B cell (primary cell): Measurements from ENCODE around the gene BBS1. TPM values are rescaled to one million over a fixed set of nuclear protein-coding genes. Genes with fewer than 3 reads are reported as not detected.

Experiments
- ATAC-seq: fragments of 200-7000 bp; cut with Tn5 transposase; one replicate; pipeline ENCODE4 v1.10.0; 2021; ENCODE audit warnings: low read depth, mild to moderate bottlenecking, moderate number of reproducible peaks, moderate library complexity
- CTCF ChIA-PET: fragments of 350-600 bp; sonication (Branson Sonifier 250); formaldehyde crosslinking; loops from one replicate; lab custom pipeline; 2021; ENCODE audit warnings: antibody characterized with exemption, inconsistent platforms; lab: Charles Lee
- POLR2A ChIA-PET: fragments of 350-600 bp; sonication (Branson Sonifier 250); formaldehyde crosslinking; loops from one replicate; lab custom pipeline; 2021; ENCODE audit warnings: antibody characterized with exemption; lab: Charles Lee
- DNase-seq: peaks from one replicate; pipeline ENCODE4 v3.0.0; 2013
- H2AFZ ChIP-seq: 2 replicates; pipeline ENCODE4 v1.6.1; 2012; ENCODE audit warnings: mild to moderate bottlenecking, low read depth, low read length; ENCODE audit not compliant: insufficient read depth, poor library complexity, severe bottlenecking
- H3K27ac ChIP-seq, 2 donors: 1 replicate in 1 of 2; 2 replicates in 1 of 2; pipeline ENCODE4 v1.5.1; 2012 to 2013; ENCODE audit warnings: low read length in 2 of 2, mild to moderate bottlenecking in 2 of 2, moderate library complexity in 1 of 2
- H3K27me3 ChIP-seq, 4 experiments: fragments of 200-600 bp in 1 of 4; sonication (generic) in 1 of 4; replicated peaks in 1 of 4; 1 replicate in 2 of 4; 2 replicates in 2 of 4; pipeline versions ENCODE4 v1.6.1 to v1.7.0; 2013 to 2016; ENCODE audit warnings: low read length in 3 of 4, mild to moderate bottlenecking in 2 of 4, mixed read lengths in 1 of 4, moderate library complexity in 1 of 4; ENCODE audit not compliant: insufficient read depth in 4 of 4, control insufficient read depth in 3 of 4; ENCODE audit errors: control extremely low read depth in 1 of 4
- H3K36me3 ChIP-seq, 2 experiments: replicated peaks in 1 of 2; 1 replicate in 1 of 2; 2 replicates in 1 of 2; pipeline versions ENCODE4 v1.6.1 to v1.7.1; 2013; ENCODE audit warnings: low read length in 1 of 2; ENCODE audit not compliant: insufficient read depth in 2 of 2, control insufficient read depth in 1 of 2; ENCODE audit errors: control extremely low read depth in 1 of 2, extremely low read depth in 1 of 2
- H3K4me1 ChIP-seq, 2 donors: fragments of 200-600 bp in 1 of 2; sonication (generic) in 1 of 2; 1 replicate in 1 of 2; 2 replicates in 1 of 2; pipeline versions ENCODE4 v1.5.1 to v1.6.1; 2013 to 2017; ENCODE audit warnings: low read length in 2 of 2; ENCODE audit not compliant: control insufficient read depth in 2 of 2, insufficient read depth in 2 of 2
- H3K4me2 ChIP-seq: replicated peaks from 2 replicates; pipeline ENCODE3; 2012; ENCODE audit warnings: mild to moderate bottlenecking, low read depth, low read length; ENCODE audit not compliant: poor library complexity, severe bottlenecking
- H3K4me3 ChIP-seq, 5 experiments: fragments of 200-600 bp in 1 of 5; sonication (generic) in 1 of 5; 1 replicate in 3 of 5; 2 replicates in 2 of 5; pipeline versions ENCODE4 v1.5.1 to v1.7.0; 2011 to 2016; ENCODE audit warnings: low read length in 4 of 5, mild to moderate bottlenecking in 4 of 5, low read depth in 2 of 5, control low read depth in 1 of 5, moderate library complexity in 1 of 5; ENCODE audit not compliant: insufficient read depth in 1 of 5; ENCODE audit errors: control extremely low read depth in 1 of 5, extremely low read depth in 1 of 5
- H3K79me2 ChIP-seq: fragments of 200-600 bp; sonication (generic); one replicate; pipeline ENCODE4 v1.6.0; 2016; ENCODE audit warnings: low read length; ENCODE audit not compliant: control insufficient read depth, insufficient read depth
- H3K9ac ChIP-seq: fragments of 200-600 bp; sonication (generic); 2 replicates; pipeline ENCODE4 v1.6.1; 2017; ENCODE audit warnings: mild to moderate bottlenecking, low read length, moderate library complexity
- H3K9me3 ChIP-seq, 3 donors: one replicate each; pipeline versions ENCODE4 v1.6.1 to v1.7.1; 2013; ENCODE audit warnings: low read length in 2 of 3; ENCODE audit not compliant: control insufficient read depth in 2 of 3, insufficient read depth in 1 of 3; ENCODE audit errors: control extremely low read depth in 1 of 3
- H4K20me1 ChIP-seq: 2 replicates; pipeline ENCODE4 v1.6.0; 2012; ENCODE audit warnings: mild to moderate bottlenecking, low read length; ENCODE audit not compliant: insufficient read depth, control insufficient read depth, poor library complexity, severe bottlenecking
- H3K27ac Mint-ChIP-seq: one replicate; pipeline ENCODE4 v1.8.0; 2021; ENCODE audit warnings: mixed read lengths
- H3K27me3 Mint-ChIP-seq: one replicate; pipeline ENCODE4 v1.8.0; 2021; ENCODE audit warnings: mixed read lengths
- H3K4me1 Mint-ChIP-seq: one replicate; pipeline ENCODE4 v1.8.0; 2021; ENCODE audit warnings: mixed read lengths
- H3K4me3 Mint-ChIP-seq: one replicate; pipeline ENCODE4 v1.8.0; 2021; ENCODE audit warnings: mixed read lengths
- H3K9me3 Mint-ChIP-seq: one replicate; pipeline ENCODE4 v1.8.0; 2022; ENCODE audit warnings: mixed read lengths; ENCODE audit not compliant: insufficient read depth
- EZH2 ChIP-seq: IDR thresholded peaks from 2 replicates; pipeline ENCODE4 v1.6.1; 2012; ENCODE audit warnings: borderline replicate concordance, low read depth, mild to moderate bottlenecking, moderate library complexity, low read length; ENCODE audit not compliant: insufficient read depth, poor library complexity, severe bottlenecking
- WGBS: methylation state at CpG from one replicate; pipeline ENCODE4 v1.1.5; 2013; ENCODE audit warnings: missing lambda C conversion rate; ENCODE audit not compliant: insufficient coverage; 5-methylcytosine and 5-hydroxymethylcytosine counted together
- intact Hi-C: fragments of 100-400 bp; cut with micrococcal nuclease; formaldehyde crosslinking; loops from one replicate; pipeline ENCODE4 v1.10.0; 2022
- polyA plus RNA-seq: library from polyadenylated mRNA; depleted of rRNA; stranded (reverse); fragments of >200 nt; gene quantifications from 2 replicates; pipeline ENCODE4 v1.2.3, GENCODE V29; 2012
- total RNA-seq, 2 donors: library from RNA; stranded (reverse); fragments of 120-200 nt in 1 of 2; gene quantifications; 1 replicate in 1 of 2; 2 replicates in 1 of 2; pipeline versions ENCODE4 v1.2.3 to v1.2.4, GENCODE V29; 2013 to 2022
- TF ChIP-seq, protein P1 (sequence below): fragments of 200-600 bp; IDR thresholded peaks from one replicate; pipeline ENCODE4 v1.8.0; 2022; ENCODE audit warnings: antibody characterized with exemption, mild to moderate bottlenecking

The BBS1 gene
- total and polyA plus RNA-seq, 2 donors (not counting 1 experiment from before 2014, with no cell fraction given) = 20.4 to 52.5 TPM

GRCh38 chr11:66562907-66563583, 52.6 kb downstream of the BBS1 start:
- Histone ChIP-seq H3K4me3 (no peak overlapping the region), H3K27me3 (peaks cover 0 to 26% (median 3%) of the 10 kb centered on the region in 4 experiments), H3K9me3 (peaks cover 0 to 4% (median 0%) of the 10 kb centered on the region in 3 donors), H3K27ac (no peak overlapping the region), H4K20me1 (no peaks in the 10 kb centered on the region), H3K4me2 (no peak overlapping the region), H2AFZ (no peak overlapping the region), H3K36me3 (no peaks in the 10 kb centered on the region), H3K9ac (no peak overlapping the region), H3K4me1 (peaks cover 10 to 11% of the 10 kb centered on the region in 2 donors), H3K79me2 (no peaks in the 10 kb centered on the region)
- Mint-ChIP-seq H3K4me1 (peaks cover 8% of the 10 kb centered on the region), H3K9me3 (no peaks in the 10 kb centered on the region), H3K4me3 (no peak overlapping the region), H3K27me3 (peaks cover 13% of the 10 kb centered on the region), H3K27ac (no peak overlapping the region)
- ChIA-PET CTCF (interaction anchor here (1.3 kb wide), 1 partner anchor 116 kb away, joined by 4 read pairs; the partner anchor contains the start of gene RBM4B), POLR2A (no interaction called here)
- DNase-seq = no peak
- intact Hi-C loops = no loop called here
- no peak for TF ChIP-seq EZH2
- TF ChIP-seq, protein P1, sequence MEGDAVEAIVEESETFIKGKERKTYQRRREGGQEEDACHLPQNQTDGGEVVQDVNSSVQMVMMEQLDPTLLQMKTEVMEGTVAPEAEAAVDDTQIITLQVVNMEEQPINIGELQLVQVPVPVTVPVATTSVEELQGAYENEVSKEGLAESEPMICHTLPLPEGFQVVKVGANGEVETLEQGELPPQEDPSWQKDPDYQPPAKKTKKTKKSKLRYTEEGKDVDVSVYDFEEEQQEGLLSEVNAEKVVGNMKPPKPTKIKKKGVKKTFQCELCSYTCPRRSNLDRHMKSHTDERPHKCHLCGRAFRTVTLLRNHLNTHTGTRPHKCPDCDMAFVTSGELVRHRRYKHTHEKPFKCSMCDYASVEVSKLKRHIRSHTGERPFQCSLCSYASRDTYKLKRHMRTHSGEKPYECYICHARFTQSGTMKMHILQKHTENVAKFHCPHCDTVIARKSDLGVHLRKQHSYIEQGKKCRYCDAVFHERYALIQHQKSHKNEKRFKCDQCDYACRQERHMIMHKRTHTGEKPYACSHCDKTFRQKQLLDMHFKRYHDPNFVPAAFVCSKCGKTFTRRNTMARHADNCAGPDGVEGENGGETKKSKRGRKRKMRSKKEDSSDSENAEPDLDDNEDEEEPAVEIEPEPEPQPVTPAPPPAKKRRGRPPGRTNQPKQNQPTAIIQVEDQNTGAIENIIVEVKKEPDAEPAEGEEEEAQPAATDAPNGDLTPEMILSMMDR = no peak
- 91% methylated on average over 16 of the region's 20 CpGs for WGBS
- ATAC-seq = no peak

DNA sequence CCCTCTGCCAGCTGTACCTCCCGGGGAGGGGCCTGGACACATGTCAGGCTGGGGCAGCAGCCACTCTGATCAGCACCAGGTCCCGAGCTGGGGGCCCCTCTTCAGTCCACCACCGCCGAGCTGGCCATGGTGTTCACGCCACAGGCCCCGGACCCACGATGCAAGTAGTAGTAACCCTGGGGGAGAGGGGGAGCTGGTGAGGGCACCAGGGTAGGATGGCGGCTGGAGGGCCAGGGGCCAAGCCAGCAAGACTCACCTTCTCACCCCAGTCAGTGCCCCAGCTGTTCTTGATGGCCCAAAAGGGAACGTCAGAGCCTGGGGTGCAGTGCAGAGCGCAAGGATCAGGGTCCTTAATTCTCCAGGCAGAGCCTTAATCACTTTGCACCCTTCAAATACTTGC, 53.4 kb downstream of the BBS1 start:
- H3K4me2 ChIP-seq = no peak overlapping the region
- H3K9ac ChIP-seq = no peak overlapping the region
- DNase-seq = no peak
- 90% methylated on average over 5 of the region's 10 CpGs for WGBS
- no peak overlapping the region for H2AFZ ChIP-seq
- Mint-ChIP-seq H3K9me3 (no peaks in the 10 kb centered on the region), H3K4me3 (no peak overlapping the region), H3K27ac (no peak overlapping the region), H3K27me3 (peaks cover 9% of the 10 kb centered on the region), H3K4me1 (peaks cover 11% of the 10 kb centered on the region)
- H3K36me3 ChIP-seq = no peaks in the 10 kb centered on the region
- H3K9me3 ChIP-seq = peaks cover 0 to 4% (median 0%) of the 10 kb centered on the region in 3 donors
- ChIA-PET CTCF (interaction anchor here (1.3 kb wide), 1 partner anchor 115 kb away, joined by 4 read pairs; the partner anchor contains the start of gene RBM4B), POLR2A (no interaction called here)
- H3K4me3 ChIP-seq = no peak overlapping the region
- no peak overlapping the region for H3K27ac ChIP-seq
- H3K4me1 ChIP-seq = peaks cover 13 to 14% of the 10 kb centered on the region in 2 donors
- no peaks in the 10 kb centered on the region for H3K79me2 ChIP-seq
- intact Hi-C loops = no loop called here
- TF ChIP-seq, protein P1 = no peak
- no peak for TF ChIP-seq EZH2
- no peaks in the 10 kb centered on the region for H4K20me1 ChIP-seq
- peaks cover 0 to 25% (median 3%) of the 10 kb centered on the region in 4 experiments for H3K27me3 ChIP-seq
- ATAC-seq = no peak
